ENCODE data around the gene GPR160.

Gene GPR160

GRCh38 chr3:170027233-170028102 lies 10.3 kb upstream of the GPR160 start:
- DNase-seq (ENCODE audit: low read depth in 2 of 2): no peak

DNA sequence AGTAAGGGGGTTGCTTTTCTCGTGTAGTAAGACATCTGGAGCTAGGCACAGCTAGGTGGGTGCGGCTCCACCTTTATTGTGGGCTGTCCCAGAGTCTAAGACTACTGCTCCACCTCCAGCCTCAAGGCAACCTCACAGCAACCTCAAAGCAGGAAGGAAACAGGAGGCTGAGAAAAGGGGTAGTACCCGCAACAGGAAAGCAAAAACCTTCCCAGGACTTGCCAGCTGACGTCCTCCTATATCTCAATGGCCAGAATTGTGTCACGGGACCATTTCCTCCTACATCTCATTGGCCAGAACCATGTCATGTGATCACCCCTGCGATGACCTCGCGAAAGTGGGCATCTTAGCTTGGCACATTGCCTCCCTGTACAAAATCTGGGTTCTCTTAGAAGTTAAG lies 4.3 kb upstream of the GPR160 start:
- DNase-seq (ENCODE audit: low read depth in 2 of 2): peak in 1 of 2 donors; percentile 8

- DNase-seq (ENCODE audit: low read depth in 2 of 2): peak in 1 of 2 donors; percentile 10
Measured at GRCh38 chr3:170038434-170039110, 777 bp downstream of the GPR160 start.

DNA sequence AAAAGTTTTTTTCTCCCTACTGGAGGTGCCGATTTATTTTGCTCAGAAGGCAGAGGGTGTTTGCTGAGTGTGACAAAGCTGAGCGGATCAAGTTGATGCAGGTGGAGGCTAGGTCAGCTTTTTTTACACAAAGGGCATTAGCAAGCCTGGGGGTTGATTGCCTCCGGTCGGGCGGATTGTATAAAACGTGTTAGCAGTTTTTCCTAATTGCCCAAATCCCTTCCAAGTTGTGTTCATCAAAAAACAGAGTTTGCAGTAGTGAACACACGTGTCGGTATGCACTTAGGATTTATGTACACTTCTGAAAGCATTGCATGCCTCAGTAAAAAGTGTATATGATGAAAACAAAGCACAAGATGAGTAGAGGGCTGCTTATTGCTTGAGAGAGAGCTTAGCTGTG lies 2.6 kb downstream of the GPR160 start:
- DNase-seq (ENCODE audit: low read depth in 2 of 2): no peak

- DNase-seq (ENCODE audit: low read depth in 2 of 2): no peak
Measured at GRCh38 chr3:170043506-170043905, 5.7 kb downstream of the GPR160 start.

DNA sequence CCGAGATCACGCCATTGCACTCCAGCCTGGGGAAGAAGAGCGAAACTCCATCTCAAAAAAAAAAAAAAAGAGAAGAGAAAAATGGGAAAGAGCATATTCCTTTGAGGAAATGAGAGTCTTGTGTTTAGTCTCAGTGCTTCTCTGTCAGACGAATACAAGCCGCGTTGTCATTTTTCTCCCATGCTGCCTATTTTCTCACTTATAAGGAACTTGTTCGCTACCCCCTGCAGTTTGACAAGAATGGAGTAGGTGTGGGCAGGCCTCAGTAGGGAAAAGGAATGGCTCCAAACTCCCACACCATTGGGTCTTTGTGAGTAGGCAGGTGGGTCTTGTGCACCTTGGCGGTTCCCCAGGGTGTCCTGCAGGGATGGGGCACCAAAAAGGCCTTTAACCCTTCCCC lies 6.5 kb downstream of the GPR160 start:
- no peak for DNase-seq (ENCODE audit: low read depth in 2 of 2)

DNA sequence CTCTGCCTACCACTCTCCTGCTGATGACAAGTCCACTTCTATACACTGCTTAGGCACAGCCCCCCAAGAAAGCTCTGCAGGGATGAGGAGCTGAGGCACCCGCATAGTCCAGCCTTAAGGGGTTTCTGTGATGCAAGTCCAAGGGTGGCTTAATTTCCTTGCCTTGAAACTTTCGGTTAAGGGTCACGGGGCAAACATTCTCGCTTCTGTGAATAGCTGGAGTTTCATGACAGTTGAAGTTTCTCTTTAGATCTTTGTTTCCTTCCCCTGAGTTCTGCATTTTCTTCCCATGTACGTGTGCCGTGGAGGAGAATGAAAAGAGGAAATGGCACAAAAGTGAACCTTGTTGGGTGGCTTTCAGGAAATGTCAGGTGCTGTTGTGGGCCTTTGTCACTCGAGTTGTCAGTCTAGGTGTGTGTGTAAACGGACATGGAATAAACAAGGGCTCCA lies 7.0 kb downstream of the GPR160 start:
- no peak for DNase-seq (ENCODE audit: low read depth in 2 of 2)

GRCh38 chr3:170046269-170047132 lies 8.7 kb downstream of the GPR160 start:
- no peak for DNase-seq (ENCODE audit: low read depth in 2 of 2)

DNA sequence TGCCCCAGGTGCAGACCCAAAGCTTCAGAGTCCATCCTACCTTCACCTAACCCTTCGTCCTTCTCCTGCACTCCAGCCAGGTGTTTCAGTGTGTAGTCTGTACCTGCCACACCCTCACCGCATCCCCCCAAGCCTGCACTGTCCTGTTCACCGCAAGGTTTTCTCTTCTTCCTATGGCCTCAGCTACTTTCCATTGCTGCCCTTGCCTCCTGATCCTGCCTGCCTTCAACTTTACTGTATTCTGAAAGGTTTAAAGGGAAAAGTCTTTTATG lies 9.3 kb downstream of the GPR160 start:
- no peak for DNase-seq (ENCODE audit: low read depth in 2 of 2)

DNA sequence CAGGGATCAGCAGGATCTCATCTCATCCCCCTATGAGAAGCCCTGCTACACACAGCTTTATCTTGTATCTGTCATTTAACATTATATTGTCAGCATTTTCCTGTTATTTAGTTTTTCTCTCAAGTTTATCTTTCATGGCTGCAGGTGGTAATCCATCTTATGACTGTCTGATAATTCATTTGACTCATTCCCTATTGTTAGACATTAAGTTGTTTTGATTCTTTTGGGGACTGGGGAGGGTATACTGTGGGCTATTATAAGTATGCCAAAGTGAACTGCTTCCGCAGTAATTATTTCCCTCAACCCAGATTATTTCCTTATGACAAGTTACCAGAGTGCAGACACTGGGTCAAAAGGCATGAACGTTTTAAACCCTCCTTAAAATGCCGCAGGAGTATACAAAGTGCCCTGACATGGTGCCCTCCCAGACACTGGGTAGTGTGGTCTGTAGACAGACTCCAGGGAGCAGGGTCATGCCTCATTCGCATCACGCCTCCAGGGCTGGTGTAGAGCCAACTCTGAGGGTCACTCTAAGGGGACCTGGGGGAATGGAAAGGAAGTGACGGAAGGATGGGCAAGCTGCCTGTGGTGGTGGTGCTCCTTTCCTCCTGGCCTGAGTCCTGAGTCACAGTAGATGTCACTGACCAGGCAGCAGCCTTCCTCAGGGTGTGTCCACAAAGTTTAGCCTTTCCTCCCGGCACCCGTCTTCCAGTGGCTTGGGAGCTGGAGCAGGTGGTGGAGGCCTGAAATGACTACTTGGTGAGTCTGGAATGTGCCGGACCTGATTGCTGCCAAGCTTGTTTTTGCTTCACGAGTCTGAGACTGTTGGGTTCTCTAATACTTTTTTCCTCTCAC lies 11.6 kb downstream of the GPR160 start:
- no peak for DNase-seq (ENCODE audit: low read depth in 2 of 2)

DNA sequence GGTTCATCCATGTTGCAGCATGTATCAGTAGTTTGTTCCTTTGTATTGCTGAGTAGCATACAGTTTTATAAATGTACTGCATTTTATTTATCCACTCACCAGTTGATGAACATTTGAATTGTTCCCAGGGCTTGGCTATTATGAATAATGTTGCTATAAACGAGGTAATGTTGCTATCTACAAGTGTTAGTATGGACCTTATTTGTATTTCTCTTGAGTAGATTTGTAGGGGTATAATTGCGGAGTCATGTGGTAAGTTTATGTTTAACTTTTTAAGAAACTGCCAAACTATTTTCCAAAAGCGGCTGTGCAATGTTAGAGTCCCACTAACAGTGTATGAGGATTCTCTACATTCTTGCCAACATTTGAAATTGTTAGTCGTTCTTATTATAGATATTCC lies 13.0 kb downstream of the GPR160 start:
- DNase-seq (ENCODE audit: low read depth in 2 of 2): no peak

DNA sequence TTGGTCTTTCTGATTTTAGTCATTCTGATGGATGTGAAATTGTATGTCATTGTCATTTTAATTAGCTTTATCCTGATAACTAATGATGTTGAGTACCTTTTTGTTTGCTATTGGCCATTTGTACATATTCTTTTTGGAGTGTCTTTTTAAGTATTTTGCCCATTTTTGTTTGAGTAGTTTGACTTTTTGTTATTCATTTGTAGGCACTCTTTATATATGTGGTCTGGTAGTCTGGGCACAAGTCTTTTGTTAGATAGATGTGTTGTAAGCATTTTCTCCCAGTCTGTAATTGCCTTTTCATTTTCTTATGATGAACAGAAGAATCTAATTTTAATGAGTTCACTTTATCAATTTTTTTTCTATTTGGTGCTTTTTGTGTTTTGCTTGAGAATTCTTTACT lies 14.6 kb downstream of the GPR160 start:
- no peak for DNase-seq (ENCODE audit: low read depth in 2 of 2)

- no peak for DNase-seq (ENCODE audit: low read depth in 2 of 2)
Measured at GRCh38 chr3:170054204-170054603, 16.4 kb downstream of the GPR160 start.

DNA sequence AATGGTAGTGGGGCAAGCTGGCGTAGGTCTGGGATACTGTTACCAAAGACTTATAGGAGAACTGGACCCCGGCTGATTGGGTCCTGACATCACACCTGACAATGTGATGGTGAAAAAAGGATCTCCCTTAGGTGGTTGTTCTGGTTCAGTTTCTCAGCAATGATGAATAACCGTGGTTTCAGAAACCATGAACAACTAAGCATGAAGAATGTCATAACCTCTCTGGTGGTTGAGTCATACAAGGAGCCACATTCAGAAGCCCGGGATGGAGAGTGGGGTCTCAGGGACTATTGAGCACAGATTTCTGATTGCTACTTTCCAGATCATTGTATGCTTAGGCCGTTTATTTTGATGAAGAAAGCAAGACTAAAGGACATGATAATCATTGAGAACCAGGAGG lies 17.4 kb downstream of the GPR160 start:
- DNase-seq (ENCODE audit: low read depth in 2 of 2): no peak

DNA sequence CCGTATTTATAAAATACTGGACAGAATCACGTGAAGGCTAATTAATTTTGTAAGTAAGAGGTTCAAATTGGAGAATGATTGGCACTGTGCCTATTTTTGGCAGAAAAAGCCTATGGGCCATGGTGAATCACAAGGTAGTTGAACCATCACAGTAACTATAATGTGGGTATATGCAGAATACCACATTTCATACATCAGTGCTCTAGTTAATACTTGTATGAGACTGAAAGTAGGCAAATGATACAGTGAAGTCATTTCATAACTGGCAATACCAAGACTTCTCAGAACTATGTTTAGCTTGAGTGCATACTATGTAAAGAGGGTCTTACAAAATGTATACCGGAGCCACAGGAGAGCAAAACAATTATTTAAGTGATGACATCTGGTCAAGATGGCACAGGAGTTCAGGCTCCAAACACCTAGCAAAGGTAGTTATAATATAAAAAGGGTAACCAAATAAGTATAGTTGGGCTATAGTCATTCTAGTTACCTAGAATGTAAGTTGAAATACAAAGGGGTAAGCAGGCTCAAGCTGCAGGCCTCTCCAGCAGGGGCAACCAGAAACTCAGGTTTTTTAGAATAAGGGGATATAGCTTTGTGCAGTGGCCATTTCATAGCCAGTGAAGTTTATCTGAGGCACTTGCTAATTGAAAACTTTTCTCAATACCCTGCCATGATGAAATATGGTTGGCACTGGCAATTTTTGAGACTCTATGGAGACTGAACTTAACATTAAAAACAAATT lies 19.1 kb downstream of the GPR160 start:
- no peak for DNase-seq (ENCODE audit: low read depth in 2 of 2)

DNA sequence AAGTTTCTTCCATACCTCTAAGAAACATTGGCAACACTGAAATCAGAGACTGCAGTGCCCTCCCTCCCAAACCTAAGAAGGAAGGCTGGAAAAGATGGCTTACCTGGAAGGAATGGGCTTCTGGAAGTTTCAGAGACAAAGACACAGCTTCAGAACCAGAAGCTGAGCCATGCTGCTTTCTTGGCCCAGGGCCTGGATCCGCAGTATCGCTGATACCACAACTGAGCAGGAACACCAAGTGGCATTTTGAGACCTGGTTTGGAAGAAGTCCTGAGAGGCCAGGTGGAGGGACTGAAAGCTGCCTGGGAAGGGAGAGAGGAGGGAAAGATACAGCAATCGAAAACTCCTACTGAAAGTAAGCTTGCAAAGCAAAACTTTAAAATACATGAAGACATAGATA lies 19.8 kb downstream of the GPR160 start:
- DNase-seq (ENCODE audit: low read depth in 2 of 2): no peak

DNA sequence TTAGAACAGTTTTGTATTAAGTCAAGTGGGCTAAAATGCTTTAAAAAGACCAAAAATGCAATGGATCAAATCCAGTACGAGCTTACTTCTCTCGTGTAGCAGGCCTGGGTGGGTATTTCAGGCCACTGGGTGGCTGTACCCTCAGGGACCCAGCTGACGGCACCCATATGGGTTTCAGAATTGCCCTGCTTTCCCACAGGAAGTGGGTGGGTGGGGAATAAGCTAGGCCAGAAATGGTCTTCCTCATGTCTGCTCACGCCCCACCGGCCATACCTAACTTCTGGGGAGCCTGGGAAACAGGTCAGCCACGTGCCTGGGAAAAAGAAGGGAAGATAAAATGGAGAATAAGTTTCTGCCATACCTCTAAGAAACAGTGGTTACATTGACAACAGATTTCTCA lies 20.3 kb downstream of the GPR160 start:
- no peak for DNase-seq (ENCODE audit: low read depth in 2 of 2)

DNA sequence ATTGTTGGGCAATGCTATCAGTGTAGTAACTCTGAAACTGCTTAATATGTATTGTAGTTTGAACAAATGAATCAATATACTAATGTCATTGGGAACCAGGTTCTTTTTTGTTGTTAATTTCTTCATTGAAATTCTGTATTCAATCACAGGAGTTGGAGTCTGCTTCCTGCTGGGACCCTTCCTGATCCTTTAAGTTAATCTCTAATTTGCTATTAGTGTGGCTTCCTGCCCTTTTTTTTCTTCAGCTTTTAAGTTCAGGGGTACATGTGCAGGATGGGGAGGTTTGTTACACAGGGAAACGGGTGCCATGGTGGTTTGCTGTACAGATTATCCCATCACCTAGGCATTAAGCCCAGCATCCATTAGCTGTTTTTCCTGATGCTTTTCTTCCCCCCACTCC lies 21.7 kb downstream of the GPR160 start:
- DNase-seq (ENCODE audit: low read depth in 2 of 2): no peak

- no peak for DNase-seq (ENCODE audit: low read depth in 2 of 2)
Measured at GRCh38 chr3:170062068-170062467, 24.3 kb downstream of the GPR160 start.

DNA sequence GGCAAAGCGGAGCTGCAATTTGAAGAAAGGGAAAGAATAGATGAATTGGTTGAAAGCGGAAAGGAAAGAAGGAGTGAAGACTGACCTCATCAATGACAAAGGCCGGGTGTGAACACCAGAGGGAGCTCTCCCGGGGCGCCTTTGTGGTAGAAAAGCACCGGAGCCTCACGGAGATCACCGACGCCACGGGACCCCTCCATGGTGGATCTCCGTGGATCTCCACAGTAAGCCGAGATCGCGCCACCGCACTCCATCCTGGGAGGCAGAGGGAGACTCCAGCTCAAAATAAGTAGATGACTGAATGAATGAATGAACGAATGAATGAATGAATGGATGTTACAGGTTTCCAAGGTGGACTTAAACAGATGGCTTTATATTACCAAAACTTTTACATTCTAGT lies 25.0 kb downstream of the GPR160 start:
- DNase-seq (ENCODE audit: low read depth in 2 of 2): no peak

- no peak for DNase-seq (ENCODE audit: low read depth in 2 of 2)
Measured at GRCh38 chr3:170063691-170064090, 25.9 kb downstream of the GPR160 start.

Data from stimulated activated CD8-positive, alpha-beta memory T cell treated with anti-CD3 and anti-CD28 coated beads, Interleukin-7, amount 100 ng/mL, for 4 hours (primary cell).